CD14-positive monocyte (primary cell): ENCODE data around the gene ATP11A. TPM values are rescaled to one million over a fixed set of nuclear protein-coding genes. Genes with fewer than 3 reads are reported as not detected.

Source experiments
- DNase-seq, 3 donors: peaks; one replicate each; pipeline ENCODE4 v3.0.0-alpha.2; 2011 to 2022
- H2AFZ ChIP-seq: 2 replicates; pipeline ENCODE4 v1.6.0; 2012; ENCODE audit warnings: mild to moderate bottlenecking, low read depth, low read length, inconsistent platforms; ENCODE audit not compliant: insufficient read depth, poor library complexity, severe bottlenecking
- H3K27ac ChIP-seq, 2 donors: 1 replicate in 1 of 2; 2 replicates in 1 of 2; pipeline ENCODE4 v1.5.1; 2012 to 2013; ENCODE audit warnings: low read length in 2 of 2, control low read depth in 1 of 2, inconsistent platforms in 1 of 2, low read depth in 1 of 2, mild to moderate bottlenecking in 1 of 2
- H3K27me3 ChIP-seq, 2 donors: one replicate each; pipeline versions ENCODE4 v1.6.0 to v1.6.1; 2011 to 2013; ENCODE audit warnings: low read length in 2 of 2; ENCODE audit not compliant: control insufficient read depth in 2 of 2, insufficient read depth in 2 of 2
- H3K36me3 ChIP-seq, 2 donors: replicated peaks in 1 of 2; 1 replicate in 1 of 2; 2 replicates in 1 of 2; pipeline versions ENCODE4 v1.5.1 to v1.6.1; 2012 to 2013; ENCODE audit warnings: low read length in 2 of 2, control low read depth in 1 of 2, inconsistent platforms in 1 of 2, mild to moderate bottlenecking in 1 of 2; ENCODE audit not compliant: insufficient read depth in 2 of 2, control insufficient read depth in 1 of 2
- H3K4me1 ChIP-seq, 2 donors: 1 replicate in 1 of 2; 2 replicates in 1 of 2; pipeline versions ENCODE4 v1.5.1 to v1.6.1; 2012 to 2013; ENCODE audit warnings: low read length in 2 of 2, control low read depth in 1 of 2, inconsistent platforms in 1 of 2, mild to moderate bottlenecking in 1 of 2, moderate library complexity in 1 of 2; ENCODE audit not compliant: insufficient read depth in 2 of 2, control insufficient read depth in 1 of 2
- H3K4me2 ChIP-seq: replicated peaks from 2 replicates; pipeline ENCODE3; 2012; ENCODE audit warnings: low read length, moderate library complexity, mild to moderate bottlenecking; ENCODE audit not compliant: poor library complexity, severe bottlenecking; ENCODE audit errors: extremely low read depth
- H3K4me3 ChIP-seq, 3 experiments: fragments of 200-600 bp in 1 of 3; sonication (generic) in 1 of 3; replicated peaks in 1 of 3; 1 replicate in 2 of 3; 2 replicates in 1 of 3; pipeline ENCODE4 v1.5.1; 2011 to 2013; ENCODE audit warnings: low read length in 3 of 3, mild to moderate bottlenecking in 3 of 3, control low read depth in 2 of 3, low read depth in 2 of 3, inconsistent platforms in 1 of 3, moderate library complexity in 1 of 3
- H3K79me2 ChIP-seq: 2 replicates; pipeline ENCODE4 v1.6.0; 2012; ENCODE audit warnings: mild to moderate bottlenecking, control low read depth, inconsistent platforms, low read length, moderate library complexity; ENCODE audit not compliant: insufficient read depth
- H3K9ac ChIP-seq: 2 replicates; pipeline ENCODE4 v1.6.0; 2017; ENCODE audit warnings: low read length, mild to moderate bottlenecking; ENCODE audit not compliant: insufficient read depth, poor library complexity, severe bottlenecking
- H3K9me3 ChIP-seq, 2 donors: replicated peaks in 1 of 2; 1 replicate in 1 of 2; 2 replicates in 1 of 2; pipeline versions ENCODE4 v1.5.1 to v1.6.1; 2012 to 2013; ENCODE audit warnings: low read length in 2 of 2, control low read depth in 1 of 2; ENCODE audit not compliant: control insufficient read depth in 1 of 2, insufficient read depth in 1 of 2
- H4K20me1 ChIP-seq: 2 replicates; pipeline ENCODE4 v1.6.0; 2012; ENCODE audit warnings: mild to moderate bottlenecking, low read length, control low read depth, moderate library complexity; ENCODE audit not compliant: insufficient read depth
- H3K27ac Mint-ChIP-seq, 7 donors: one replicate each; pipeline ENCODE4 v1.8.0; 2020; ENCODE audit warnings: mild to moderate bottlenecking in 7 of 7, mixed read lengths in 7 of 7, moderate library complexity in 6 of 7, inconsistent platforms in 2 of 7
- H3K27me3 Mint-ChIP-seq, 3 donors: one replicate each; pipeline ENCODE4 v1.8.0; 2021 to 2022; ENCODE audit warnings: low read depth in 3 of 3, mild to moderate bottlenecking in 3 of 3, mixed read lengths in 3 of 3, moderate library complexity in 3 of 3, inconsistent platforms in 1 of 3
- H3K36me3 Mint-ChIP-seq, 2 donors: one replicate each; pipeline ENCODE4 v1.8.0; 2020; ENCODE audit warnings: mixed read lengths in 2 of 2, inconsistent platforms in 1 of 2, mild to moderate bottlenecking in 1 of 2
- H3K4me1 Mint-ChIP-seq: one replicate; pipeline ENCODE4 v1.8.0; 2020; ENCODE audit warnings: mild to moderate bottlenecking, mixed read lengths
- H3K4me3 Mint-ChIP-seq, 2 donors: one replicate each; pipeline ENCODE4 v1.8.0; 2020; ENCODE audit warnings: mild to moderate bottlenecking in 2 of 2, mixed read lengths in 2 of 2, moderate library complexity in 1 of 2
- H3K9me3 Mint-ChIP-seq, 7 donors: one replicate each; pipeline ENCODE4 v1.8.0; 2020 to 2022; ENCODE audit warnings: mixed read lengths in 7 of 7, mild to moderate bottlenecking in 6 of 7, moderate library complexity in 6 of 7, inconsistent platforms in 2 of 7
- WGBS: methylation state at CpG from one replicate; pipeline ENCODE4 v1.1.5; 2013; ENCODE audit warnings: missing lambda C conversion rate; ENCODE audit not compliant: insufficient coverage; 5-methylcytosine and 5-hydroxymethylcytosine counted together
- intact Hi-C, 2 donors: fragments of 100-400 bp; cut with micrococcal nuclease; formaldehyde crosslinking; loops; one replicate each; pipeline versions ENCODE4 v1.15.0 to v1.15.1; 2023
- polyA plus RNA-seq, 3 donors: library from polyadenylated mRNA; depleted of rRNA in 1 of 3; unstranded in 2 of 3; stranded (reverse) in 1 of 3; fragments of 300-500 nt in 2 of 3; fragments of >200 nt in 1 of 3; fragmentation: Illumina TruSeq in 2 of 3; gene quantifications; 1 replicate in 2 of 3; 2 replicates in 1 of 3; pipeline ENCODE4 v1.2.3, GENCODE V29; 2012 to 2021
- TF ChIP-seq, protein P1 (sequence below): fragments of 200-600 bp; IDR thresholded peaks from one replicate; pipeline ENCODE4 v1.8.0; 2022; ENCODE audit warnings: antibody characterized with exemption, mild to moderate bottlenecking

Gene ATP11A
- polyA plus RNA-seq, 3 donors = 7.2 to 45.4 (median 7.6) TPM

DNA sequence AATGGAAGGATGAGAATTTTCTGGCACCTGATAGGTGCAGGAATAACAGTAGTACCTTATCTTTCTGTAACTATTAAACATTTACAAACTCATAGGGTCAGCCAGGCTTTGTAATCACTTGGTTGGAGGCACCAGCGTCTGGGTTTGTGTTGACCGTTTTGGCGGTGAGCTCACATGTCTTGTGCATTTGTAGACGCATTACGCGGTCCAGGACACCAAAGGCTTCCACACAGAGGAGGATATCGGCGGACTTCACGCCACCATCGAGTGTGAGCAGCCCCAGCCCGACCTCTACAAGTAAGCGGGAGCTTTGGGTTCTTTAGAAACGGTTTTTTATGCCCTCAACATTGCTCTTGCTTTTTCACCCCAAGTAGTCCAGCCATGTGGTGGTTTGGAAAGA, 129.3 kb downstream of the ATP11A start:
- peaks cover 37% of the 10 kb centered on the region for H4K20me1 ChIP-seq
- no peak overlapping the region for H3K27ac Mint-ChIP-seq
- TF ChIP-seq, protein P1, sequence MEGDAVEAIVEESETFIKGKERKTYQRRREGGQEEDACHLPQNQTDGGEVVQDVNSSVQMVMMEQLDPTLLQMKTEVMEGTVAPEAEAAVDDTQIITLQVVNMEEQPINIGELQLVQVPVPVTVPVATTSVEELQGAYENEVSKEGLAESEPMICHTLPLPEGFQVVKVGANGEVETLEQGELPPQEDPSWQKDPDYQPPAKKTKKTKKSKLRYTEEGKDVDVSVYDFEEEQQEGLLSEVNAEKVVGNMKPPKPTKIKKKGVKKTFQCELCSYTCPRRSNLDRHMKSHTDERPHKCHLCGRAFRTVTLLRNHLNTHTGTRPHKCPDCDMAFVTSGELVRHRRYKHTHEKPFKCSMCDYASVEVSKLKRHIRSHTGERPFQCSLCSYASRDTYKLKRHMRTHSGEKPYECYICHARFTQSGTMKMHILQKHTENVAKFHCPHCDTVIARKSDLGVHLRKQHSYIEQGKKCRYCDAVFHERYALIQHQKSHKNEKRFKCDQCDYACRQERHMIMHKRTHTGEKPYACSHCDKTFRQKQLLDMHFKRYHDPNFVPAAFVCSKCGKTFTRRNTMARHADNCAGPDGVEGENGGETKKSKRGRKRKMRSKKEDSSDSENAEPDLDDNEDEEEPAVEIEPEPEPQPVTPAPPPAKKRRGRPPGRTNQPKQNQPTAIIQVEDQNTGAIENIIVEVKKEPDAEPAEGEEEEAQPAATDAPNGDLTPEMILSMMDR = no peak
- no peaks in the 10 kb centered on the region for H3K4me1 ChIP-seq
- H3K36me3 Mint-ChIP-seq = peaks cover 91 to 94% of the 10 kb centered on the region in 2 donors
- H3K79me2 ChIP-seq = no peaks in the 10 kb centered on the region
- no peak overlapping the region for H3K9ac ChIP-seq
- no peak overlapping the region for H2AFZ ChIP-seq
- H3K9me3 ChIP-seq = peaks cover 5 to 6% of the 10 kb centered on the region in 2 donors
- peaks cover 0 to 2% (median 0%) of the 10 kb centered on the region in 3 donors for H3K27me3 Mint-ChIP-seq
- H3K27me3 ChIP-seq = no peaks in the 10 kb centered on the region
- DNase-seq = no peak
- no peak overlapping the region for H3K4me2 ChIP-seq
- H3K9me3 Mint-ChIP-seq = peaks cover 2 to 17% (median 6%) of the 10 kb centered on the region in 7 donors
- peaks cover 95 to 100% of the 10 kb centered on the region in 2 donors for H3K36me3 ChIP-seq
- no peak overlapping the region for H3K27ac ChIP-seq
- WGBS = 98% methylated on average over 8 of the region's 13 CpGs
- no peak overlapping the region for H3K4me3 ChIP-seq
- no peak overlapping the region for H3K4me3 Mint-ChIP-seq
- H3K4me1 Mint-ChIP-seq = no peaks in the 10 kb centered on the region
- intact Hi-C loops = no loop called here

DNA sequence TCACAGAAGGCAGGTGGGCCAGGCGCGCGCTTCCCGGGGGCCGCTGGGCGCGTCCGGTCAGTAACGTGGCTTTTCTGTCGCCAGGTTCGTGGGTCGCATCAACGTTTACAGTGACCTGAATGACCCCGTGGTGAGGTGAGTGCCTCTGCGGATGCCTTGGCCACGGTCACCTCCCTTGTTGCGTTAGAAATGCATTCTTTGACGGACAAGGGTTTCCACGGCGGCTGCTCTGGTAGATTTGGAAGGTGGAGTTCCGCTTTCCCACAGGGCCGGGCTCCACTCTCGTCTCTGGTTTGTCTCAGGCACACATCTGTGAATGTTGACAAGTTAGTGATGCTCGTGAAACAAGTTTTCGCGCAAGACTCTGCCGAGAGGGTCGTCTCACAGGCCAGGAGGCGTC, 130.0 kb downstream of the ATP11A start:
- 97% methylated on average over 29 of the region's 29 CpGs for WGBS
- peaks cover 5 to 6% of the 10 kb centered on the region in 2 donors for H3K9me3 ChIP-seq
- no peak overlapping the region for H2AFZ ChIP-seq
- Mint-ChIP-seq H3K4me1 (no peaks in the 10 kb centered on the region), H3K27me3 (peaks cover 0 to 2% (median 0%) of the 10 kb centered on the region in 3 donors), H3K9me3 (peaks cover 2 to 17% (median 6%) of the 10 kb centered on the region in 7 donors), H3K36me3 (peaks cover 90 to 94% of the 10 kb centered on the region in 2 donors), H3K27ac (no peak overlapping the region), H3K4me3 (no peak overlapping the region)
- H3K4me2 ChIP-seq = no peak overlapping the region
- H3K4me1 ChIP-seq = no peaks in the 10 kb centered on the region
- peaks cover 97 to 100% of the 10 kb centered on the region in 2 donors for H3K36me3 ChIP-seq
- intact Hi-C loops = no loop called here
- no peaks in the 10 kb centered on the region for H3K79me2 ChIP-seq
- no peak overlapping the region for H3K27ac ChIP-seq
- no peak for DNase-seq
- H3K9ac ChIP-seq = no peak overlapping the region
- peaks cover 37% of the 10 kb centered on the region for H4K20me1 ChIP-seq
- no peaks in the 10 kb centered on the region for H3K27me3 ChIP-seq
- TF ChIP-seq, protein P1 = no peak
- H3K4me3 ChIP-seq = no peak overlapping the region
